Activated gamma-delta T cell treated with anti-CD3 and anti-CD28 coated beads, Interleukin-2, amount 50 U/mL, for 16 hours (primary cell): ENCODE measurements around the gene ANGPTL4.
"Not testable (repeated sequence)": the region's sequence is repeated elsewhere in the genome, so short reads cannot be mapped to it uniquely, and the experiment has no call there.

Source experiments
- DNase-seq: peaks from one replicate; pipeline ENCODE4 v3.0.0-alpha.2; 2020; ENCODE audit warnings: low read depth

ANGPTL4 gene

GRCh38 chr19:8361921-8362793 is 1.8 kb upstream of the ANGPTL4 start:
- no peak for DNase-seq

GRCh38 chr19:8366121-8366581 is 2.2 kb downstream of the ANGPTL4 start:
- DNase-seq, result no peak

- no peak for DNase-seq
Observed at GRCh38 chr19:8366961-8367326, 3.0 kb downstream of the ANGPTL4 start.

DNA sequence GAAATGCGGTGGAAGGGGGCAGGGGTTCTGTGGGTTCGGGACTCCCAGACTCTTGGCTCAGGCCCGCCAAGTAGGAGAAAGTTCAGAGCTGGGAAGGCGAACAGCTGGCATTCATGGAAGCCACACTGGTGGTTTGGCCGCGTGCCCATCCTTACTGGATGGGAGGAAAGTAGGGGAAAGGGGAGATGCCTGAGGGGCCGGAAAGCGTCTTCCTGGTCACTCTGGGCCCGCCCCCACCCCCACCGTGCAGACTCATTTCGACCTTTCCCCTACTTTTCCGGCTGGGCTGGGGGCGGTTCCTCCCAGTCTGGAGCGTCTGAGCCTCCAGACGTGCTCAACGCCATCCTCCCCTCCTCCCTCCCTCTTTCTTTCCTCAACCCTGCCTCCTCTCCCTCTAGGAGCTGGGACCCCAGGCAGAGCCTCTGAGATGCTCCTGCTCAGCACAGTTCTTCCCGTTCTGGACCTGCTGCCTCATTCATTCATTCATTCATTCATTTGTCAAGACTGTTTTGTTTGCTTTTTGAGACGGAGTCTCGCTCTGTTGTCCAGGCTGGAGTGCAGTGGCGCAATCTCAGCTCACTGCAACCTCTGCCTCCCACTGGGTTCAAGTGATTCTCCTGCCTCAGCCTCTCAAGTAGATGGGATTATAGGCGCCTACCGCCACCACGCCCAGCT is 3.5 kb downstream of the ANGPTL4 start:
- no peak for DNase-seq

GRCh38 chr19:8370176-8371010 is 6.4 kb downstream of the ANGPTL4 start:
- no peak for DNase-seq

DNA sequence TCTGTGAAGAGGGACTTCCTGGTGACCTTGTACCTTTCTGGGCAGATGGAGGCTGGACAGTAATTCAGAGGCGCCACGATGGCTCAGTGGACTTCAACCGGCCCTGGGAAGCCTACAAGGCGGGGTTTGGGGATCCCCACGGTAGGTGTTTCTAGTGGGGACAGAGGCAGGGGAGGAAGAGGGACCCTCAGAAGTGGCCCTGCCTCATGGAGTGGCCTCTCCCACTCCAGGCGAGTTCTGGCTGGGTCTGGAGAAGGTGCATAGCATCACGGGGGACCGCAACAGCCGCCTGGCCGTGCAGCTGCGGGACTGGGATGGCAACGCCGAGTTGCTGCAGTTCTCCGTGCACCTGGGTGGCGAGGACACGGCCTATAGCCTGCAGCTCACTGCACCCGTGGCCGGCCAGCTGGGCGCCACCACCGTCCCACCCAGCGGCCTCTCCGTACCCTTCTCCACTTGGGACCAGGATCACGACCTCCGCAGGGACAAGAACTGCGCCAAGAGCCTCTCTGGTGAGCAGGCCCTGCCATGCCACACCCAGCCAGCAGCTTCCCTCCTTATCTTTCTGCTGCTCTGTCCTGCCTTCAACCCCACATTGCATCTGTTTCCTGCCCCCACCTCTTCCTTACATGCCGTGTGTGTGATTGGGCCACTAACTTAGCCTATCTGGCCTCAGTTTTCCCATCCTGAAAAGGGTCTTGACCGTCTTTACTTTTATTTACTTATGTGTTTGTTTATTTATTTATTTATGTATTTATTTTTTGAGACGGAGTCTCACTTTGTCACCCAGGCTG is 7.3 kb downstream of the ANGPTL4 start:
- no peak for DNase-seq

DNA sequence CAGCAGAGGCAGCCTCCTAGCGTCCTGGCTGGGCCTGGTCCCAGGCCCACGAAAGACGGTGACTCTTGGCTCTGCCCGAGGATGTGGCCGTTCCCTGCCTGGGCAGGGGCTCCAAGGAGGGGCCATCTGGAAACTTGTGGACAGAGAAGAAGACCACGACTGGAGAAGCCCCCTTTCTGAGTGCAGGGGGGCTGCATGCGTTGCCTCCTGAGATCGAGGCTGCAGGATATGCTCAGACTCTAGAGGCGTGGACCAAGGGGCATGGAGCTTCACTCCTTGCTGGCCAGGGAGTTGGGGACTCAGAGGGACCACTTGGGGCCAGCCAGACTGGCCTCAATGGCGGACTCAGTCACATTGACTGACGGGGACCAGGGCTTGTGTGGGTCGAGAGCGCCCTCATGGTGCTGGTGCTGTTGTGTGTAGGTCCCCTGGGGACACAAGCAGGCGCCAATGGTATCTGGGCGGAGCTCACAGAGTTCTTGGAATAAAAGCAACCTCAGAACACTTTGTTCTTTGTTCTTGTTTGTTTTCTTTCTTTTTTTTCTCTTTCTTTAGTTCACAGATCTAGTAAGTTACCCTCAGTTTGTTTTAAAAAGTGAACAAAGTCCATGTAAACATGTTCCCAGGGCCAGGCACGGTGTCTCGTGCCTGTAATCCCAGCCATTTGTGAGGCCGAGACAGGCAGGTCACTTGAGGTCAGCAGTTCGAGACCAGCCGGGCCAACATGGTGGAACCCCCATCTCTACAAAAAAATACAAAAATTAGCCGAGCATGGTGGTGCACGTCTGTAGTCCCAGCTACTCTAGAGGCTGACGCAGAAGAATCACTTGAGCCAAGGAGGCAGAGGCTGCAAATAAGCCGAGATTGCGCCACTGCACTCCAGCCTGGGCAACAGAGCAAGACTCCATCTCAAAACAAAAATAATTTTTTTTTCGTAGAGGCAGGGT is 10.2 kb downstream of the ANGPTL4 start:
- DNase-seq, result no peak

DNA sequence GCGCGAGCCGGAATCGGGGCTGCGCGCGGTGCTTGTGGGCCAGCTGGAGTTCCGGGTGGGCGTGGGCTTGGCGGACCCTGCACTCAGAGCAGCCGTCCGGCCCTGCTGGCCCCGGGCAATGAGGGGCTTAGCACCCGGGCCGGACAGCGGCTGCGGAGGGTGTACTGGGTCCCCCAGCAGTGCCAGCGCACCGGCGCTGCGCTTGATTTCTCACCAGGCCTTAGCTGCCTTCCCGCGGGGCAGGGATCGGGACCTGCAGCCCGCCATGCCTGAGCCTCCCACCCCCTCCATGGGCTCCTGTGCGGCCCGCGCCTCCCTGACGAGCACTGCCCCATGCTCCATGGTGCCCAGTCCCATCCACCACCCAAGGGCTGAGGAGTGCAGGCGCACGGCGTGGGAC is 11.8 kb downstream of the ANGPTL4 start:
- DNase-seq, result not testable (repeated sequence)

GRCh38 chr19:8376373-8376974 is 12.5 kb downstream of the ANGPTL4 start:
- not testable (repeated sequence) for DNase-seq

DNA sequence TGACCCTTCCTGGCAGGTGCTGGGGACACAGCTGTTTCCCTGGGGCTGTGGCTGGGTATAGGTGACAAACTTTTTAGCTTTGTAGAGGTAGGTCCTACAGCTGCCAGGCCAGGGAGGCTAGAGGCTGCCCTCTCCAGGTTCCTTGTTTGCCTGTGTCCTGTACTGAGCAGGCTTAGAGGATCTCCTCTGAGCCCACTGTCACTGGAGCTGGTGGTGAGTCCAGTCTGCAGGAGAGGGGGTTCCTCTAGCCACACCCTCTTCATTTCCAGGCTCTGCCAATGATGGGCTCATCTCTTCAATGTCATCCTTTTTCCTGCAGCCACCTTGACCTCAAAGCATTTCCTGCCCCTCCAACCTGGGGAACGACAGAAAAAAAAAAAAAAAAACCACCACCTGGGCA is 13.6 kb downstream of the ANGPTL4 start:
- DNase-seq, result no peak

DNA sequence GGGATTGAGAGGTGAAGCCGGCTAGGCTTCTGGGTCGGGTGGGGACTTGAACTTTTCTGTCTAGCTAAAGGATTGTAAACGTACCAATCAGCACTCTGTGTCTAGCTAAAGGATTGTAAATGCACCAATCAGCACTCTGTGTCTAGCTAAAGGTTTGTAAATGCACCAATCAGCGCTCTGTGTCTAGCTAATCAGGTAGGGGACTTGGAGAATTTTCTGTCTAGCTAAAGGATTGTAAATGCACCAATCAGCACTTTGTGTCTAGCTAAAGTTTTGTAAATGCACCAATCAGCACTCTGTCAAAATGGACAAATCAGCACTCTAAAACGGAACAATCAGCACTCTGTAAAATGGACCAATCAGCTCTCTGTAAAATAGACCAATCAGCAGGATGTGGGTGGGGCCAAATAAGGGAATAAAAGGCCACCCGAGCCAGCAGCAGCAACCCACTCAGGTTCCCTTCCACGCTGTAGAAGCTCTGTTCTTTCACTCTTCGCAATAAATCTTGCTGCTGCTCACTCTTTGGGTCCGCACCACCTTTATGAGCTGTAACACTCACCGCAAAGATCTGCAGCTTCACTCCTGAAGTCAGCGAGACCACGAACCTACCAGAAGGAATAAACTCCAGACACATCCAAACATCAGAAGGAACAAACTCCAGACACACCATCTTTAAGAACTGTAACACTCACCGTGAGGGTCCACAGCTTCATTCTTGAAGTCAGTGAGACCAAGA is 15.4 kb downstream of the ANGPTL4 start:
- DNase-seq, result not testable (repeated sequence)

GRCh38 chr19:8384569-8384968 is 20.6 kb downstream of the ANGPTL4 start:
- not testable (repeated sequence) for DNase-seq

- not testable (repeated sequence) for DNase-seq
Observed at GRCh38 chr19:8385103-8385502, 21.1 kb downstream of the ANGPTL4 start.

- not testable (repeated sequence) for DNase-seq
Observed at GRCh38 chr19:8385566-8385965, 21.6 kb downstream of the ANGPTL4 start.

DNA sequence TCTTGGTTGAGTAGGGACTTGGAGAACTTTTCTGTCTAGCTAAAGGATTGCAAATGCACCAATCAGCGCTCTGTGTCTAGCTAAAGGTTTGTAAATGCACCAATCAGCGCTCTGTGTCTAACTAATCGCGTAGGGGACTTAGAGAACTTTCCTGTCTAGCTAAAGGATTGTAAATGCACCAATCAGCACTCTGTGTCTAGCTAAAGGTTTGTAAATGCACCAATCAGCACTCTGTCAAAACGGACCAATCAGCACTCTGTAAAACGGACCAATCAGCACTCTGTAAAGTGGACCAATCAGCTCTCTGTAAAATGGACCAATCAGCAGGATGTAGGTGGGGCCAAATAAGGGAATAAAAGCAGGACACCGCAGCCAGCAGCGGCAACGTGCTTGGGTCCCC is 22.5 kb downstream of the ANGPTL4 start:
- not testable (repeated sequence) for DNase-seq

- DNase-seq, result no peak
Observed at GRCh38 chr19:8386990-8387389, 23.0 kb downstream of the ANGPTL4 start.

- no peak for DNase-seq
Observed at GRCh38 chr19:8387688-8388611, 24.0 kb downstream of the ANGPTL4 start.

- no peak for DNase-seq
Observed at GRCh38 chr19:8388612-8388958, 24.6 kb downstream of the ANGPTL4 start.
